ENCODE results near the gene CRHR2.

CRHR2 gene

DNA sequence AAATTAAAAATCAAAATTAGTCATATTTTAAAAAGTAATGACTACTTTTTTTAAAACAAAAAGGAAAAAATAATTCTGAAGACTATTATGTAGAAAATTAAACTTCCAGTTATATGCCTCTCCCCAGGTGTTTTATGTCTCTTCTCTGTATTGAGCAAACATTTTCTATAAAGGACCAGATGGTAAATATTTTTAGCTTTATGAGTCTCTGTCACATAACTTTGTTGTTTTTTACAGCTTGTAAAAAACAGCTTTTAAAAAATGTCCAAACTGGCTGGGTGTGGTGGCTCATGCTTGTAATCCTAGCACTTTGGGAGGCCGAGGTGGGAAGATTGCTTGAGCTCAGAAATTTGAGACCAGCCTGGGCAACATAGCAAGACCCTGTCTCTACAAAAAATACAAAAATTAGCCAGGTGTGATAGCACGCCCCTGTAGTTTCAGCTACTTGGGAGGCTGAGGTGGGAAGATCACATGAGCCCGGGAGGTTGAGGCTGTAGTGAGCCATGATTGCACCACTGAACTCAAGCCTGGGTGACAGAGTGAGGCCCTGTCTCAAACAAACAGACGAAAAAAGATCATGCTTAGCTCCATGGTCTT lies 64.1 kb downstream of the CRHR2 start:
- no peak for DNase-seq

- DNase-seq = no peak
Measured at GRCh38 chr7:30617359-30617758, 64.9 kb downstream of the CRHR2 start.

GRCh38 chr7:30616318-30616717 lies 65.9 kb downstream of the CRHR2 start:
- no peak for DNase-seq

GRCh38 chr7:30613366-30614325 lies 68.6 kb downstream of the CRHR2 start:
- no peak for DNase-seq

DNA sequence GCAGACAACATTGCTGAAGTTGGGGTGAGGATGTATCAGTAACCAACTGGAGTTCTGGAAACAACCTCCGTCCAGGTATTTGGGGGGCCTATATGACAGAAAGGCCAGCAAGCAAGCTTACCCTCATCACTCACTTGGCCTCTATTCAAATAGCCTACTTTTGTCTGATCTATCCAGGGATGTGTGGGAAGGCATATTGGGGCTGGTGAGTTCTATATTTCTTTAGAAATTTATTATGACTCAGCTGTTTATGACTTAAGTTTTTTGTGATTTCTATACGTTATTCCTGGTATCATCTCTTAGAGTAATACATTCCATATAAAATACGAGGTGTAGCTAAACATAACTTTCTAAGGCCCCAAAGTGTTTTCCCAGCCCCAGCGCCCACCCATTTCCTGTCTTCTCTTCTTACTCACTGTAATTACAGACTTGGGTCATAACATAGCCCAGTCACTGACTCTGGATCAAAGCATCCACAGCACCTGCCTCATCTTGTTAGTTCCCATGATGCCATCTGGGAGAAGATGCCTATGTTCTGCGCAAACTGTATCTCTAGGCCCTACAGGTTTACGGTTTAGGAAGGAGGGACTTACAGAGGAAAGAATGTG lies 69.5 kb downstream of the CRHR2 start:
- DNase-seq = no peak

DNA sequence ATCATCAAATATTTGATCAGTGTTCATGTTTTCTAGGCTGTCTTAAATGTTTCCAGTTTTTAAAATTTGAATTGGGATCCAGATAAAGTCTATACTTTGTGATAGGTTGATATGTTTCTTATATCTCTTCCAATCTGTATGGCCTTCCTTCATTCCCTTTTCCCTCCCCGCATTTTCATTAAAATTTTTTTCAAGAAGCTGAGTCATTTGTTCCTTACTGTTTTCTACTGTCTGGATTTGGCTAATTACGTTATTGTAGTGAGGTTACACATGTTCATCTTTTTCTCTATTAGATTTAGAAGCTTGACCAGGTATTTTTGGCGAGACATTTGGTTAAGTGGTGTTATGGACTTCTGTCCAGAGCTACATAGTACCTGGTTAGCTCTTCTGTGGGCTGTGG lies 76.4 kb downstream of the CRHR2 start:
- no peak for DNase-seq

GRCh38 chr7:30604901-30605300 lies 77.4 kb downstream of the CRHR2 start:
- no peak for DNase-seq

Data from right kidney (tissue), 1 donor.